Panc1 (cell line): Measurements from ENCODE around the gene COL9A2.

Experiments
- POLR2AphosphoS5 ChIP-seq: IDR thresholded peaks from 2 replicates; pipeline ENCODE4 v1.6.1; 2012; ENCODE audit warnings: mild to moderate bottlenecking, low read depth, low read length, moderate library complexity
- SIN3A ChIP-seq: IDR thresholded peaks from 2 replicates; pipeline ENCODE4 v1.6.1; 2012; ENCODE audit warnings: low read depth, mild to moderate bottlenecking, low read length, moderate library complexity, borderline replicate concordance; ENCODE audit not compliant: insufficient read depth
- TCF7L2 ChIP-seq: IDR thresholded peaks from 2 replicates; pipeline ENCODE4 v1.6.1; 2011; ENCODE audit warnings: mild to moderate bottlenecking, low read depth, low read length, inconsistent platforms
- TF ChIP-seq, protein P1 (sequence below): fragments of 450-650 bp; IDR thresholded peaks from 2 replicates; pipeline ENCODE4 v1.5.1; 2017; ENCODE audit warnings: mild to moderate bottlenecking
- TF ChIP-seq, protein P2 (sequence below), 2 experiments: IDR thresholded peaks; 2 replicates each; pipeline ENCODE4 v1.6.1; 2011 to 2012; ENCODE audit warnings: low read depth in 2 of 2, control low read depth in 1 of 2, low read length in 1 of 2, mild to moderate bottlenecking in 1 of 2, moderate library complexity in 1 of 2; ENCODE audit not compliant: insufficient read depth in 1 of 2

DNA sequence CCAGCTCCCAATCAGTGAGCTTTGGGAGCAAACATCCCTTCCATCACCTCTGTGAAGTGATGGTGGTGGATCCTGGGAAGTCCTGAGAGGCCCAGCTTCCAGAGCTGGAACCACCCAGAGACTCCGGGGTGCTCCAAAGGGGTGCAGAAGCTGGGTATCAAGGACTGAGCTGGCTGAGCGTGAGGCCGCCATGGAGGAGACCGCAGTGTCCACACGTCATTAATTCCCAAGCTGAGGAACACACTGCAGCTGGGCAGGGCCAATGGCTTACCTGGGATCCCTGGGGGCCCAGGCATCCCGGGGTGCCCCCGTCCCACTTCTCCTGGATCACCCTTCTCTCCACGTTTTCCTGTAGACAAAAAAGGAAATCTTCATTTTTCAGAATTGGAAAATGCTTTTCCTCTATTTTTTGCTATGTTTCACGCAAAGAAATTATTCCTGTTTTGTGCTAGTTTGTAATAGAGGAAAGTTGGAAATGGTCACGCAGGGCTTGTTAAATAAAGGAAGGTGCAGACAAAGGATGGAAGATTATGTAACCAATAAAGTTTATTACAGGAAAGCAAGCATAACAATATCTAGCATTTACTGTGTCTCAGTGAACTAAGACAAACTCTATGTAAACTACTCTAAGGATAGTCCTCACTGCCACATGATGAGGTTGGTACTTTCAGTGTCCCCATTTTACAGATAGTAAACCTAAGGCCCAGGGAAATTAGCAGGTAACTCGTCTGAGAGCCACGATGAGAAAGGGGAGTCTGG is 15.4 kb downstream of the COL9A2 start:
- TF ChIP-seq, protein P1, sequence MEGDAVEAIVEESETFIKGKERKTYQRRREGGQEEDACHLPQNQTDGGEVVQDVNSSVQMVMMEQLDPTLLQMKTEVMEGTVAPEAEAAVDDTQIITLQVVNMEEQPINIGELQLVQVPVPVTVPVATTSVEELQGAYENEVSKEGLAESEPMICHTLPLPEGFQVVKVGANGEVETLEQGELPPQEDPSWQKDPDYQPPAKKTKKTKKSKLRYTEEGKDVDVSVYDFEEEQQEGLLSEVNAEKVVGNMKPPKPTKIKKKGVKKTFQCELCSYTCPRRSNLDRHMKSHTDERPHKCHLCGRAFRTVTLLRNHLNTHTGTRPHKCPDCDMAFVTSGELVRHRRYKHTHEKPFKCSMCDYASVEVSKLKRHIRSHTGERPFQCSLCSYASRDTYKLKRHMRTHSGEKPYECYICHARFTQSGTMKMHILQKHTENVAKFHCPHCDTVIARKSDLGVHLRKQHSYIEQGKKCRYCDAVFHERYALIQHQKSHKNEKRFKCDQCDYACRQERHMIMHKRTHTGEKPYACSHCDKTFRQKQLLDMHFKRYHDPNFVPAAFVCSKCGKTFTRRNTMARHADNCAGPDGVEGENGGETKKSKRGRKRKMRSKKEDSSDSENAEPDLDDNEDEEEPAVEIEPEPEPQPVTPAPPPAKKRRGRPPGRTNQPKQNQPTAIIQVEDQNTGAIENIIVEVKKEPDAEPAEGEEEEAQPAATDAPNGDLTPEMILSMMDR = no peak
- TF ChIP-seq POLR2AphosphoS5 (no peak), SIN3A (no peak), TCF7L2 (no peak)
- TF ChIP-seq, protein P2, sequence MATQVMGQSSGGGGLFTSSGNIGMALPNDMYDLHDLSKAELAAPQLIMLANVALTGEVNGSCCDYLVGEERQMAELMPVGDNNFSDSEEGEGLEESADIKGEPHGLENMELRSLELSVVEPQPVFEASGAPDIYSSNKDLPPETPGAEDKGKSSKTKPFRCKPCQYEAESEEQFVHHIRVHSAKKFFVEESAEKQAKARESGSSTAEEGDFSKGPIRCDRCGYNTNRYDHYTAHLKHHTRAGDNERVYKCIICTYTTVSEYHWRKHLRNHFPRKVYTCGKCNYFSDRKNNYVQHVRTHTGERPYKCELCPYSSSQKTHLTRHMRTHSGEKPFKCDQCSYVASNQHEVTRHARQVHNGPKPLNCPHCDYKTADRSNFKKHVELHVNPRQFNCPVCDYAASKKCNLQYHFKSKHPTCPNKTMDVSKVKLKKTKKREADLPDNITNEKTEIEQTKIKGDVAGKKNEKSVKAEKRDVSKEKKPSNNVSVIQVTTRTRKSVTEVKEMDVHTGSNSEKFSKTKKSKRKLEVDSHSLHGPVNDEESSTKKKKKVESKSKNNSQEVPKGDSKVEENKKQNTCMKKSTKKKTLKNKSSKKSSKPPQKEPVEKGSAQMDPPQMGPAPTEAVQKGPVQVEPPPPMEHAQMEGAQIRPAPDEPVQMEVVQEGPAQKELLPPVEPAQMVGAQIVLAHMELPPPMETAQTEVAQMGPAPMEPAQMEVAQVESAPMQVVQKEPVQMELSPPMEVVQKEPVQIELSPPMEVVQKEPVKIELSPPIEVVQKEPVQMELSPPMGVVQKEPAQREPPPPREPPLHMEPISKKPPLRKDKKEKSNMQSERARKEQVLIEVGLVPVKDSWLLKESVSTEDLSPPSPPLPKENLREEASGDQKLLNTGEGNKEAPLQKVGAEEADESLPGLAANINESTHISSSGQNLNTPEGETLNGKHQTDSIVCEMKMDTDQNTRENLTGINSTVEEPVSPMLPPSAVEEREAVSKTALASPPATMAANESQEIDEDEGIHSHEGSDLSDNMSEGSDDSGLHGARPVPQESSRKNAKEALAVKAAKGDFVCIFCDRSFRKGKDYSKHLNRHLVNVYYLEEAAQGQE (IDR thresholded peaks at IDR 0.05; ENCODE audit: insufficient read depth in 1 of 2, low read depth in 2 of 2, low read length in 1 of 2) = no peak
